K562 (cell line): Measurements from ENCODE around the gene BEST2. TPM values are rescaled to one million over a fixed set of nuclear protein-coding genes. Genes with fewer than 3 reads are reported as not detected.
A peak's percentile ranks its signal among the peaks of the same experiment; 100 is the strongest.

ENCODE experiments used
- CHD7 ChIP-seq: fragments of 200-600 bp; sonication (generic); IDR thresholded peaks from one replicate; pipeline ENCODE4 v1.6.1; 2012; ENCODE audit warnings: mild to moderate bottlenecking, low read depth, low read length, inconsistent platforms
- COPS2 ChIP-seq: fragments of 450-650 bp; conservative IDR thresholded peaks from 2 replicates; pipeline ENCODE4 v1.6.1; 2016; ENCODE audit warnings: mild to moderate bottlenecking, moderate library complexity
- DIDO1 ChIP-seq: fragments of 450-650 bp; IDR thresholded peaks from 2 replicates; pipeline ENCODE4 v1.6.1; 2016; ENCODE audit warnings: low read depth, missing biosample characterization, missing genetic modification characterization
- DPF2 ChIP-seq: fragments of 450-650 bp; IDR thresholded peaks from 2 replicates; pipeline ENCODE4 v1.6.1; 2016
- ELF1 ChIP-seq: fragments of 200-800 bp; sonication (Bioruptor generic); IDR thresholded peaks from 2 replicates; pipeline ENCODE4 v1.6.1; 2016; ENCODE audit warnings: missing genetic modification characterization, missing compliant biosample characterization
- PML ChIP-seq: IDR thresholded peaks from 2 replicates; pipeline ENCODE4 v1.6.1; 2012; ENCODE audit warnings: low read length, inconsistent platforms
- PRDM10 ChIP-seq: fragments of 450-650 bp; IDR thresholded peaks from 2 replicates; pipeline ENCODE4 v1.6.1; 2018; ENCODE audit not compliant: partially characterized antibody
- RBBP5 ChIP-seq: fragments of 200-600 bp; sonication (generic); IDR thresholded peaks from 2 replicates; pipeline ENCODE4 v1.6.1; 2012; ENCODE audit warnings: borderline replicate concordance, mild to moderate bottlenecking, low read length, control low read depth, inconsistent platforms; ENCODE audit not compliant: insufficient read depth, poor library complexity, severe bottlenecking
- RCOR1 ChIP-seq, 2 experiments: IDR thresholded peaks; 2 replicates each; pipeline ENCODE4 v1.6.1; 2012; ENCODE audit warnings: low read depth in 2 of 2, low read length in 2 of 2, borderline replicate concordance in 1 of 2, improper control_type of control experiment in 1 of 2
- ZNF165 ChIP-seq: fragments of 250-450 bp; sonication (Bioruptor Pico); IDR thresholded peaks from 2 replicates; pipeline ENCODE4 v1.4.0; 2020; ENCODE audit warnings: borderline replicate concordance
- ZNF217 ChIP-seq: sonication (generic); formaldehyde crosslinking; IDR thresholded peaks from 2 replicates; pipeline ENCODE4 v1.8.0; 2022; ENCODE audit warnings: mild to moderate bottlenecking, missing genetic modification reagents
- ZNF253 ChIP-seq: fragments of 250-450 bp; sonication (Bioruptor Pico); conservative IDR thresholded peaks from 2 replicates; pipeline ENCODE4 v1.6.1; 2021; ENCODE audit warnings: mild to moderate bottlenecking
- polyA plus RNA-seq, 8 experiments: library from polyadenylated mRNA; depleted of rRNA in 4 of 8; stranded (reverse) in 5 of 8; unstranded in 3 of 8; fragments of >200 nt; fragmentation: Nextera tagmentation in 2 of 8; fragmentation: Illumina TruSeq in 1 of 8; extraction: Ambion mirVana in 2 of 8; extraction: Trizol in 1 of 8; gene quantifications; 2 replicates each; pipeline versions ENCODE4 v1.2.1 to v1.2.3, GENCODE V29; 2011 to 2014; ENCODE audit warnings: inconsistent platforms in 1 of 8, missing spikeins in 1 of 8
- total RNA-seq, 7 experiments: library from RNA; depleted of rRNA in 6 of 7; stranded (reverse); fragments of >200 nt in 6 of 7; fragmentation: Illumina TruSeq in 2 of 7; extraction: Trizol in 2 of 7; gene quantifications; 2 replicates each; pipeline versions ENCODE4 v1.2.1 to v1.2.3, GENCODE V29; 2011 to 2021; ENCODE audit warnings: low replicate concordance in 1 of 7

Gene BEST2
- total and polyA plus RNA-seq, 9 of the 15 experiments (the other 6 are each of a cell fraction or from before 2014, with no cell fraction given) = not detected

- TF ChIP-seq ELF1 (0 out of 2 replicates have a peak, but pooled peaks have one; percentile 35), DPF2 (peak; percentile 26; the same call in 1 of the 2 replicates), ZNF165 (no peak), ZNF217 (CRISPR knock-in tag) (no peak), RBBP5 (peak; percentile 72), RCOR1 (IDR thresholded peaks at IDR 0.05; ENCODE audit: borderline replicate concordance in 1 of 2, low read depth in 2 of 2, low read length in 2 of 2) (no peak), CHD7 (no peak), COPS2 (no peak), PRDM10 (peak; percentile 100), ZNF253 (0 out of 2 replicates have a peak, but pooled peaks have one; percentile 36), DIDO1 (tag) (peak; percentile 84; the same call in 1 of the 2 replicates), PML (peak; percentile 59)
Observed at GRCh38 chr19:12736995-12737834, 14.4 kb upstream of the BEST2 start, which contains the start of gene GET3 (continued).
